Measurements from ENCODE around the gene TMEM181.

TMEM181 gene

GRCh38 chr6:158584236-158584651 lies 24.4 kb downstream of the TMEM181 start:
- no peak overlapping the region for H3K9ac ChIP-seq (ENCODE audit: low read depth, low read length)
- H3K27me3 ChIP-seq (ENCODE audit: insufficient read depth, low read length), result no peaks in the 10 kb centered on the region
- H3K36me3 ChIP-seq (ENCODE audit: insufficient read depth, low read length), result peaks cover 67% of the 10 kb centered on the region
- no peak overlapping the region for H3K4me3 ChIP-seq (ENCODE audit: low read length)
- no peaks in the 10 kb centered on the region for H3K4me1 ChIP-seq (ENCODE audit: insufficient read depth, low read length)
- 93% methylated on average over 7 of the region's 8 CpGs for WGBS
- H3K9me3 ChIP-seq (ENCODE audit: insufficient read depth, low read depth, low read length), result no peaks in the 10 kb centered on the region
- no peak overlapping the region for H3K27ac ChIP-seq (ENCODE audit: low read depth, low read length)

- WGBS, result 92% methylated on average over 8 of the region's 8 CpGs
Observed at GRCh38 chr6:158586652-158587051, 26.8 kb downstream of the TMEM181 start.

DNA sequence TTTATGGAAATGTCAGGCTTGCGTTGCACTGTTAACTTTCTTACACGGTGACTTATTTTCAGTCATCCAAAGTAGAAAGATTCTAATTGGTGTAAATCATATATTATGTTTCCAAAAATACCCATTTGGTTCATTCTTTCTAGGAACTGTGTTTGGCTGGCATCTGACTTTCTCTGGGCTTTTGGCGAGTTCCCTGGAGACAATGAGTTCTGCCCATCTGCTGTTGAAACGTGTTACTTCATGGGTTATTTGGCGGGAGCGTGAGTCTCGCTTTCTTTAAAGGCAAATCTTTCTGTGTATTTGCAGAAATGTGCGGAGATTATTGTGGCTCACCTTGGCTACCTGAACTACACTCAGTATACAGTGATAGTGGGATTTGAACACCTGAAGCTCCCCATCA lies 29.5 kb downstream of the TMEM181 start:
- Histone ChIP-seq H3K9me3 (ENCODE audit: insufficient read depth, low read depth, low read length) (no peaks in the 10 kb centered on the region), H3K27me3 (ENCODE audit: insufficient read depth, low read length) (no peaks in the 10 kb centered on the region), H3K9ac (ENCODE audit: low read depth, low read length) (no peak overlapping the region), H3K4me1 (ENCODE audit: insufficient read depth, low read length) (no peaks in the 10 kb centered on the region), H3K4me3 (ENCODE audit: low read length) (no peak overlapping the region), H3K36me3 (ENCODE audit: insufficient read depth, low read length) (peaks cover 92% of the 10 kb centered on the region), H3K27ac (ENCODE audit: low read depth, low read length) (no peak overlapping the region)
- 96% methylated on average over 8 of the region's 8 CpGs for WGBS

More at GRCh38 chr6:158586652-158587051, 26.8 kb downstream of the TMEM181 start:
- no peak overlapping the region for H3K4me3 ChIP-seq (ENCODE audit: low read length)
- H3K27ac ChIP-seq (ENCODE audit: low read depth, low read length), result no peak overlapping the region
- H3K36me3 ChIP-seq (ENCODE audit: insufficient read depth, low read length), result peaks cover 85% of the 10 kb centered on the region
- no peak overlapping the region for H3K9ac ChIP-seq (ENCODE audit: low read depth, low read length)
- no peaks in the 10 kb centered on the region for H3K27me3 ChIP-seq (ENCODE audit: insufficient read depth, low read length)
- no peaks in the 10 kb centered on the region for H3K4me1 ChIP-seq (ENCODE audit: insufficient read depth, low read length)
- no peaks in the 10 kb centered on the region for H3K9me3 ChIP-seq (ENCODE audit: insufficient read depth, low read depth, low read length)

DNA sequence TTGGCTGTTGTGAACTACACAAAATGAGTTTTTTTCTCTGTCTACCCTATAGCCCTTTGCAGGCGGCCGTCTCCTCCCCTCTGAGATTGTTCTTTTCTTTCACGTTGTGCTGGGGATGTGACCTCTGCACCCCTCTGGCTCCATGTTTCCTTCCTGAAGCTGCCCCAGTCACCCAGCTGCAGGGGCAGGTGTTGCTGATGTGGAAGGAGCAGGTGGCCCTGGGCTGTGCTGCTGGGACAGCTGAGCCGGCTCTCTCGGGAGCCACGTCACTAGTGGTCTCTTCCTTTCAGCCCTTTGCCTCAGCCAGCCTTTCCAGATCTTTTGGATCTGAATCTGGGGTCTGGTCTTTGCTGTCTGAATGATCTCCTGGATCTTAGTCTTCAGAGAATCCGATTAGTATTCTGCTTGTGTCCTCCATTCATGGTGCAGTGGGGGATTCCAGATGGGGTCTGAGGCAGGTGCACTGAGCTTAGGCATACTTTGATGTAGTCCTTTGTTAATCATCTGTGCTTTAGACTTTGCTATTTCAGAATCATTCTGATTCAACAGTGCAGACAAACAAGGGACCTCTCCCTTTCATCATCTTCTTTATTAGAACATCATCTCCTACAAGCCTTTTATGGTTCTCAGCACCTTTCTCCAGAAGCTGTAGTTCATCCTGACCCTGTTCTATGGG lies 31.4 kb downstream of the TMEM181 start:
- Histone ChIP-seq H3K4me1 (ENCODE audit: insufficient read depth, low read length) (no peaks in the 10 kb centered on the region), H3K9me3 (ENCODE audit: insufficient read depth, low read depth, low read length) (no peaks in the 10 kb centered on the region), H3K27ac (ENCODE audit: low read depth, low read length) (no peak overlapping the region), H3K36me3 (ENCODE audit: insufficient read depth, low read length) (peaks cover 89% of the 10 kb centered on the region), H3K9ac (ENCODE audit: low read depth, low read length) (no peak overlapping the region), H3K4me3 (ENCODE audit: low read length) (no peak overlapping the region), H3K27me3 (ENCODE audit: insufficient read depth, low read length) (no peaks in the 10 kb centered on the region)
- WGBS, result 86% methylated on average over 7 of the region's 7 CpGs

- no peak overlapping the region for H3K4me3 ChIP-seq (ENCODE audit: low read length)
- no peak overlapping the region for H3K9ac ChIP-seq (ENCODE audit: low read depth, low read length)
- no peak overlapping the region for H3K27ac ChIP-seq (ENCODE audit: low read depth, low read length)
- no peaks in the 10 kb centered on the region for H3K4me1 ChIP-seq (ENCODE audit: insufficient read depth, low read length)
- peaks cover 89% of the 10 kb centered on the region for H3K36me3 ChIP-seq (ENCODE audit: insufficient read depth, low read length)
- WGBS, result 96% methylated on average over 4 of the region's 4 CpGs
- H3K27me3 ChIP-seq (ENCODE audit: insufficient read depth, low read length), result no peaks in the 10 kb centered on the region
- no peaks in the 10 kb centered on the region for H3K9me3 ChIP-seq (ENCODE audit: insufficient read depth, low read depth, low read length)
Observed at GRCh38 chr6:158591810-158592209, 31.9 kb downstream of the TMEM181 start.

GRCh38 chr6:158593670-158594069 lies 33.8 kb downstream of the TMEM181 start:
- Histone ChIP-seq H3K27ac (ENCODE audit: low read depth, low read length) (no peak overlapping the region), H3K4me1 (ENCODE audit: insufficient read depth, low read length) (no peaks in the 10 kb centered on the region), H3K36me3 (ENCODE audit: insufficient read depth, low read length) (peaks cover 87% of the 10 kb centered on the region), H3K9me3 (ENCODE audit: insufficient read depth, low read depth, low read length) (no peaks in the 10 kb centered on the region), H3K27me3 (ENCODE audit: insufficient read depth, low read length) (no peaks in the 10 kb centered on the region), H3K4me3 (ENCODE audit: low read length) (no peak overlapping the region), H3K9ac (ENCODE audit: low read depth, low read length) (no peak overlapping the region)
- WGBS, result 94% methylated on average over 3 of the region's 3 CpGs

GRCh38 chr6:158595223-158595622 lies 35.3 kb downstream of the TMEM181 start:
- 97% methylated on average over 5 of the region's 5 CpGs for WGBS
- no peak overlapping the region for H3K27ac ChIP-seq (ENCODE audit: low read depth, low read length)
- H3K36me3 ChIP-seq (ENCODE audit: insufficient read depth, low read length), result peaks cover 81% of the 10 kb centered on the region
- no peaks in the 10 kb centered on the region for H3K4me1 ChIP-seq (ENCODE audit: insufficient read depth, low read length)
- H3K4me3 ChIP-seq (ENCODE audit: low read length), result no peak overlapping the region
- no peaks in the 10 kb centered on the region for H3K9me3 ChIP-seq (ENCODE audit: insufficient read depth, low read depth, low read length)
- no peak overlapping the region for H3K9ac ChIP-seq (ENCODE audit: low read depth, low read length)
- no peaks in the 10 kb centered on the region for H3K27me3 ChIP-seq (ENCODE audit: insufficient read depth, low read length)

- H3K36me3 ChIP-seq (ENCODE audit: insufficient read depth, low read length), result peaks cover 70% of the 10 kb centered on the region
- 97% methylated on average over 6 of the region's 6 CpGs for WGBS
Observed at GRCh38 chr6:158596861-158597260, 37.0 kb downstream of the TMEM181 start.

GRCh38 chr6:158597565-158597964 lies 37.7 kb downstream of the TMEM181 start:
- Histone ChIP-seq H3K27me3 (ENCODE audit: insufficient read depth, low read length) (no peaks in the 10 kb centered on the region), H3K4me1 (ENCODE audit: insufficient read depth, low read length) (no peaks in the 10 kb centered on the region), H3K27ac (ENCODE audit: low read depth, low read length) (no peak overlapping the region), H3K9ac (ENCODE audit: low read depth, low read length) (no peak overlapping the region), H3K36me3 (ENCODE audit: insufficient read depth, low read length) (peaks cover 67% of the 10 kb centered on the region), H3K9me3 (ENCODE audit: insufficient read depth, low read depth, low read length) (no peaks in the 10 kb centered on the region), H3K4me3 (ENCODE audit: low read length) (no peak overlapping the region)
- 95% methylated on average over 4 of the region's 4 CpGs for WGBS

More at GRCh38 chr6:158596861-158597260, 37.0 kb downstream of the TMEM181 start:
- Histone ChIP-seq H3K27me3 (ENCODE audit: insufficient read depth, low read length) (no peaks in the 10 kb centered on the region), H3K9me3 (ENCODE audit: insufficient read depth, low read depth, low read length) (no peaks in the 10 kb centered on the region), H3K4me3 (ENCODE audit: low read length) (no peak overlapping the region), H3K27ac (ENCODE audit: low read depth, low read length) (no peak overlapping the region), H3K4me1 (ENCODE audit: insufficient read depth, low read length) (no peaks in the 10 kb centered on the region), H3K9ac (ENCODE audit: low read depth, low read length) (no peak overlapping the region)

DNA sequence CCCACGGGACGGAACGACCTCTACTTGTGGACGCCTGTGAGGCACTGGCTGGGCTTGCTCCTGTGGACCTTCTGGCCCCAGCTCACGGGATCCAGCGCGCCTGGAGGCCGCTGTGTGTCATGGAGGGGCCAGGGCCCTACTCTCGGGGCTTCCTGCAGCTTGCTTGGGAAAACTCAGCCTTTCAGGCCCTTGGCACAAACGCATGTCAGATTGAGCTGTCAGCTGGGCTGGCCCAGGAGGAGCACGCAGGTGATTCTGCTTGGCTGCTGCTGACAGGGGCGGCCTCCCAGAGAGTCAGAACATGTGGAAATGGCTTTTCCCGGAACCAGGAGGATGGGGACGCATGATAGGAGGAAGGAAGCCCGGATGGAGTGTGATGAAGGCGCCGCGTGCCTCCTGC lies 39.7 kb downstream of the TMEM181 start:
- Histone ChIP-seq H3K9ac (ENCODE audit: low read depth, low read length) (no peak overlapping the region), H3K36me3 (ENCODE audit: insufficient read depth, low read length) (peaks cover 54% of the 10 kb centered on the region), H3K9me3 (ENCODE audit: insufficient read depth, low read depth, low read length) (no peaks in the 10 kb centered on the region), H3K27ac (ENCODE audit: low read depth, low read length) (no peak overlapping the region), H3K4me1 (ENCODE audit: insufficient read depth, low read length) (no peaks in the 10 kb centered on the region), H3K27me3 (ENCODE audit: insufficient read depth, low read length) (no peaks in the 10 kb centered on the region), H3K4me3 (ENCODE audit: low read length) (no peak overlapping the region)
- 96% methylated on average over 18 of the region's 18 CpGs for WGBS

GRCh38 chr6:158603261-158604047 lies 43.6 kb downstream of the TMEM181 start:
- H3K4me3 ChIP-seq (ENCODE audit: low read length), result no peak overlapping the region
- H3K27ac ChIP-seq (ENCODE audit: low read depth, low read length), result no peak overlapping the region
- H3K27me3 ChIP-seq (ENCODE audit: insufficient read depth, low read length), result no peaks in the 10 kb centered on the region
- H3K36me3 ChIP-seq (ENCODE audit: insufficient read depth, low read length), result peaks cover 49% of the 10 kb centered on the region
- no peaks in the 10 kb centered on the region for H3K4me1 ChIP-seq (ENCODE audit: insufficient read depth, low read length)
- H3K9me3 ChIP-seq (ENCODE audit: insufficient read depth, low read depth, low read length), result no peaks in the 10 kb centered on the region
- 92% methylated on average over 14 of the region's 15 CpGs for WGBS
- no peak overlapping the region for H3K9ac ChIP-seq (ENCODE audit: low read depth, low read length)

All from HUES64 (cell line).